Measurements from ENCODE around the gene TFAP2C.
"Not testable (repeated sequence)": the region's sequence is repeated elsewhere in the genome, so short reads cannot be mapped to it uniquely, and the experiment has no call there.

Gene TFAP2C

GRCh38 chr20:56617489-56617888, 11.6 kb upstream of the TFAP2C start:
- DNase-seq: no peak

- DNase-seq: no peak
Observed at GRCh38 chr20:56621730-56622129, 7.4 kb upstream of the TFAP2C start.

GRCh38 chr20:56623930-56624329, 5.2 kb upstream of the TFAP2C start:
- not testable (repeated sequence) for DNase-seq

GRCh38 chr20:56624786-56625681, 4.1 kb upstream of the TFAP2C start:
- DNase-seq: no peak

GRCh38 chr20:56625837-56626236, 3.3 kb upstream of the TFAP2C start:
- DNase-seq: no peak

- DNase-seq: no peak
Observed at GRCh38 chr20:56626367-56627121, 2.6 kb upstream of the TFAP2C start.

GRCh38 chr20:56627122-56628014, 1.7 kb upstream of the TFAP2C start:
- no peak for DNase-seq

- no peak for DNase-seq
Observed at GRCh38 chr20:56628015-56628872, 862 bp upstream of the TFAP2C start.

- peak; percentile 39 for DNase-seq
Observed at GRCh38 chr20:56629464-56630085, 469 bp downstream of the TFAP2C start.

- peak; percentile 63 for DNase-seq
Observed at GRCh38 chr20:56630086-56630493, 984 bp downstream of the TFAP2C start.

- DNase-seq: no peak
Observed at GRCh38 chr20:56630506-56631317, 1.6 kb downstream of the TFAP2C start.

- no peak for DNase-seq
Observed at GRCh38 chr20:56631318-56631989, 2.3 kb downstream of the TFAP2C start.

- DNase-seq: no peak
Observed at GRCh38 chr20:56631990-56632327, 2.9 kb downstream of the TFAP2C start.

- DNase-seq: no peak
Observed at GRCh38 chr20:56634307-56634706, 5.2 kb downstream of the TFAP2C start.

- peak; percentile 66 for DNase-seq
Observed at GRCh38 chr20:56634735-56635385, 5.8 kb downstream of the TFAP2C start.

GRCh38 chr20:56636716-56637115, 7.6 kb downstream of the TFAP2C start:
- no peak for DNase-seq

GRCh38 chr20:56637576-56637975, 8.5 kb downstream of the TFAP2C start:
- no peak for DNase-seq

GRCh38 chr20:56646599-56646998, 17.5 kb downstream of the TFAP2C start:
- no peak for DNase-seq

- no peak for DNase-seq
Observed at GRCh38 chr20:56653211-56653610, 24.1 kb downstream of the TFAP2C start.

- DNase-seq: no peak
Observed at GRCh38 chr20:56656632-56657031, 27.5 kb downstream of the TFAP2C start.
